IMR-90 (cell line): ENCODE results near the gene RPS26.

Experiments
- BHLHE40 ChIP-seq: fragments of 150-350 bp; IDR thresholded peaks from 2 replicates; pipeline ENCODE4 v1.6.1; 2016; ENCODE audit warnings: mild to moderate bottlenecking, low read depth, low read length
- CEBPB ChIP-seq: IDR thresholded peaks from 2 replicates; pipeline ENCODE4 v1.6.1; 2012; ENCODE audit warnings: low read depth, low read length, improper control_type of control experiment
- CTCF ChIP-seq: conservative IDR thresholded peaks from 2 replicates; pipeline ENCODE4 v1.5.1; 2012; ENCODE audit warnings: mild to moderate bottlenecking, low read depth, low read length, improper control_type of control experiment
- FOS ChIP-seq: fragments of 150-350 bp; IDR thresholded peaks from 2 replicates; pipeline ENCODE4 v1.6.1; 2016; ENCODE audit warnings: low read depth, low read length
- MAFK ChIP-seq: IDR thresholded peaks from 2 replicates; pipeline ENCODE4 v1.6.1; 2012; ENCODE audit warnings: low read depth, low read length, improper control_type of control experiment
- MXI1 ChIP-seq: IDR thresholded peaks from 2 replicates; pipeline ENCODE4 v1.6.1; 2012; ENCODE audit warnings: low read depth, mild to moderate bottlenecking, low read length, moderate library complexity, borderline replicate concordance
- POLR2A ChIP-seq: IDR thresholded peaks from 2 replicates; pipeline ENCODE4 v1.6.1; 2012; ENCODE audit warnings: mild to moderate bottlenecking, low read depth, low read length
- RAD21 ChIP-seq: IDR thresholded peaks from 2 replicates; pipeline ENCODE4 v1.6.1; 2012; ENCODE audit warnings: low read length, improper control_type of control experiment
- RCOR1 ChIP-seq: IDR thresholded peaks from 2 replicates; pipeline ENCODE4 v1.6.1; 2012; ENCODE audit warnings: mild to moderate bottlenecking, low read length, improper control_type of control experiment; ENCODE audit not compliant: insufficient replicate concordance
- RFX5 ChIP-seq: IDR thresholded peaks from 2 replicates; pipeline ENCODE4 v1.8.0; 2012; ENCODE audit warnings: low read depth, mild to moderate bottlenecking, low read length, moderate library complexity
- SMC3 ChIP-seq: fragments of 150-350 bp; IDR thresholded peaks from 2 replicates; pipeline ENCODE4 v1.6.1; 2016; ENCODE audit warnings: low read depth, mild to moderate bottlenecking, antibody characterized with exemption, low read length, moderate library complexity
- TF ChIP-seq, protein P1 (sequence below): fragments of 150-350 bp; IDR thresholded peaks from 2 replicates; pipeline ENCODE4 v1.6.1; 2017; ENCODE audit warnings: mild to moderate bottlenecking, antibody characterized with exemption, low read length, low read depth

- TF ChIP-seq CTCF, result no peak
- no peak for TF ChIP-seq RCOR1
- no peak for TF ChIP-seq SMC3
- no peak; the same call in 1 of the 2 replicates for TF ChIP-seq POLR2A
- TF ChIP-seq MXI1, result no peak
- TF ChIP-seq CEBPB, result no peak
- TF ChIP-seq RFX5, result peak; percentile 81
- 0 out of 2 replicates have a peak, but pooled peaks have one; percentile 3 for TF ChIP-seq FOS
- no peak; the same call in 1 of the 2 replicates for TF ChIP-seq RAD21
- no peak for TF ChIP-seq BHLHE40
- no peak for TF ChIP-seq MAFK
- TF ChIP-seq, protein P1, sequence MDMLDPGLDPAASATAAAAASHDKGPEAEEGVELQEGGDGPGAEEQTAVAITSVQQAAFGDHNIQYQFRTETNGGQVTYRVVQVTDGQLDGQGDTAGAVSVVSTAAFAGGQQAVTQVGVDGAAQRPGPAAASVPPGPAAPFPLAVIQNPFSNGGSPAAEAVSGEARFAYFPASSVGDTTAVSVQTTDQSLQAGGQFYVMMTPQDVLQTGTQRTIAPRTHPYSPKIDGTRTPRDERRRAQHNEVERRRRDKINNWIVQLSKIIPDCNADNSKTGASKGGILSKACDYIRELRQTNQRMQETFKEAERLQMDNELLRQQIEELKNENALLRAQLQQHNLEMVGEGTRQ, result no peak
Measured at GRCh38 chr12:55996715-55997534, 44.8 kb upstream of the RPS26 start, which contains the start of gene SUOX.
